Stimulated activated memory B cell treated with anti-CD40 and anti-IgM and Interleukin-4, amounts not matched to agents 10 μg/mL and 1 μg/mL and 100 μg/mL, for 72 hours (primary cell): ENCODE results near the gene GLI3.

ENCODE experiments used
- ATAC-seq: fragments of 150-1000 bp; cut with Tn5 transposase; 2 replicates; pipeline ENCODE4 v1.10.0; 2021
- H3K27ac Mint-ChIP-seq: one replicate; pipeline ENCODE4 v1.8.0; 2022; ENCODE audit warnings: mild to moderate bottlenecking, mixed read lengths
- H3K27me3 Mint-ChIP-seq: one replicate; pipeline ENCODE4 v1.8.0; 2022; ENCODE audit warnings: mixed read lengths
- H3K36me3 Mint-ChIP-seq: one replicate; pipeline ENCODE4 v1.8.0; 2022; ENCODE audit warnings: mixed read lengths
- H3K4me1 Mint-ChIP-seq: one replicate; pipeline ENCODE4 v1.8.0; 2022; ENCODE audit warnings: mixed read lengths
- H3K4me3 Mint-ChIP-seq: one replicate; pipeline ENCODE4 v1.8.0; 2022; ENCODE audit warnings: mild to moderate bottlenecking, moderate library complexity, mixed read lengths
- H3K9me3 Mint-ChIP-seq: one replicate; pipeline ENCODE4 v1.8.0; 2022; ENCODE audit warnings: mixed read lengths

GLI3 gene

GRCh38 chr7:42091461-42092291 lies 145.3 kb downstream of the GLI3 start:
- H3K9me3 Mint-ChIP-seq, result no peaks in the 10 kb centered on the region
- H3K4me1 Mint-ChIP-seq, result no peaks in the 10 kb centered on the region
- H3K27ac Mint-ChIP-seq, result no peak overlapping the region
- H3K4me3 Mint-ChIP-seq, result no peak overlapping the region
- H3K36me3 Mint-ChIP-seq, result no peaks in the 10 kb centered on the region
- H3K27me3 Mint-ChIP-seq, result peaks cover 25% of the 10 kb centered on the region
- no peak for ATAC-seq

GRCh38 chr7:42090806-42091205 lies 146.2 kb downstream of the GLI3 start:
- Mint-ChIP-seq H3K4me1 (no peaks in the 10 kb centered on the region), H3K27me3 (peaks cover 24% of the 10 kb centered on the region), H3K27ac (no peak overlapping the region), H3K9me3 (no peaks in the 10 kb centered on the region), H3K36me3 (no peaks in the 10 kb centered on the region), H3K4me3 (no peak overlapping the region)
- ATAC-seq, result no peak

- no peaks in the 10 kb centered on the region for H3K4me1 Mint-ChIP-seq
- ATAC-seq, result no peak
- H3K36me3 Mint-ChIP-seq, result no peaks in the 10 kb centered on the region
- H3K9me3 Mint-ChIP-seq, result no peaks in the 10 kb centered on the region
- no peak overlapping the region for H3K27ac Mint-ChIP-seq
- H3K4me3 Mint-ChIP-seq, result no peak overlapping the region
- H3K27me3 Mint-ChIP-seq, result peaks cover 17% of the 10 kb centered on the region
Measured at GRCh38 chr7:42090056-42090455, 147.0 kb downstream of the GLI3 start.

- ATAC-seq, result no peak
- Mint-ChIP-seq H3K9me3 (no peaks in the 10 kb centered on the region), H3K27ac (no peak overlapping the region)
Measured at GRCh38 chr7:42087616-42088015, 149.4 kb downstream of the GLI3 start.

GRCh38 chr7:42085531-42085930 lies 151.5 kb downstream of the GLI3 start:
- Mint-ChIP-seq H3K4me1 (no peaks in the 10 kb centered on the region), H3K9me3 (no peaks in the 10 kb centered on the region), H3K27ac (no peak overlapping the region), H3K4me3 (no peak overlapping the region), H3K27me3 (peaks cover 7% of the 10 kb centered on the region), H3K36me3 (no peaks in the 10 kb centered on the region)
- no peak for ATAC-seq

More at GRCh38 chr7:42087616-42088015, 149.4 kb downstream of the GLI3 start:
- Mint-ChIP-seq H3K4me3 (no peak overlapping the region), H3K27me3 (peaks cover 15% of the 10 kb centered on the region), H3K4me1 (no peaks in the 10 kb centered on the region), H3K36me3 (no peaks in the 10 kb centered on the region)

GRCh38 chr7:42084263-42084662 lies 152.7 kb downstream of the GLI3 start:
- no peaks in the 10 kb centered on the region for H3K36me3 Mint-ChIP-seq
- no peaks in the 10 kb centered on the region for H3K4me1 Mint-ChIP-seq
- H3K4me3 Mint-ChIP-seq, result no peak overlapping the region
- no peak overlapping the region for H3K27ac Mint-ChIP-seq
- no peak for ATAC-seq
- H3K27me3 Mint-ChIP-seq, result peaks cover 17% of the 10 kb centered on the region
- no peaks in the 10 kb centered on the region for H3K9me3 Mint-ChIP-seq

GRCh38 chr7:42083284-42083683 lies 153.7 kb downstream of the GLI3 start:
- no peaks in the 10 kb centered on the region for H3K36me3 Mint-ChIP-seq
- peaks cover 17% of the 10 kb centered on the region for H3K27me3 Mint-ChIP-seq
- H3K27ac Mint-ChIP-seq, result no peak overlapping the region
- ATAC-seq, result no peak
- no peak overlapping the region for H3K4me3 Mint-ChIP-seq
- no peaks in the 10 kb centered on the region for H3K4me1 Mint-ChIP-seq
- H3K9me3 Mint-ChIP-seq, result no peaks in the 10 kb centered on the region

GRCh38 chr7:42082144-42082543 lies 154.9 kb downstream of the GLI3 start:
- Mint-ChIP-seq H3K27me3 (peaks cover 16% of the 10 kb centered on the region), H3K9me3 (no peaks in the 10 kb centered on the region), H3K4me3 (no peak overlapping the region), H3K27ac (no peak overlapping the region), H3K36me3 (no peaks in the 10 kb centered on the region), H3K4me1 (no peaks in the 10 kb centered on the region)
- ATAC-seq, result no peak

GRCh38 chr7:42081671-42082070 lies 155.3 kb downstream of the GLI3 start:
- Mint-ChIP-seq H3K36me3 (no peaks in the 10 kb centered on the region), H3K4me1 (no peaks in the 10 kb centered on the region), H3K27ac (no peak overlapping the region), H3K4me3 (no peak overlapping the region), H3K9me3 (no peaks in the 10 kb centered on the region), H3K27me3 (peaks cover 11% of the 10 kb centered on the region)
- ATAC-seq, result no peak

- no peaks in the 10 kb centered on the region for H3K9me3 Mint-ChIP-seq
- ATAC-seq, result no peak
- no peaks in the 10 kb centered on the region for H3K4me1 Mint-ChIP-seq
- H3K4me3 Mint-ChIP-seq, result no peak overlapping the region
- H3K36me3 Mint-ChIP-seq, result no peaks in the 10 kb centered on the region
- no peak overlapping the region for H3K27ac Mint-ChIP-seq
- H3K27me3 Mint-ChIP-seq, result peaks cover 10% of the 10 kb centered on the region
Measured at GRCh38 chr7:42080841-42081586, 156.0 kb downstream of the GLI3 start.

GRCh38 chr7:42077271-42078135 lies 159.5 kb downstream of the GLI3 start:
- peaks cover 10% of the 10 kb centered on the region for H3K27me3 Mint-ChIP-seq
- H3K9me3 Mint-ChIP-seq, result no peaks in the 10 kb centered on the region
- ATAC-seq, result no peak
- no peak overlapping the region for H3K27ac Mint-ChIP-seq
- no peaks in the 10 kb centered on the region for H3K36me3 Mint-ChIP-seq
- no peak overlapping the region for H3K4me3 Mint-ChIP-seq
- no peaks in the 10 kb centered on the region for H3K4me1 Mint-ChIP-seq

- H3K9me3 Mint-ChIP-seq, result no peaks in the 10 kb centered on the region
- H3K27me3 Mint-ChIP-seq, result peaks cover 10% of the 10 kb centered on the region
- ATAC-seq, result no peak
- H3K36me3 Mint-ChIP-seq, result no peaks in the 10 kb centered on the region
- no peak overlapping the region for H3K4me3 Mint-ChIP-seq
- no peaks in the 10 kb centered on the region for H3K4me1 Mint-ChIP-seq
- H3K27ac Mint-ChIP-seq, result no peak overlapping the region
Measured at GRCh38 chr7:42076870-42077269, 160.1 kb downstream of the GLI3 start.

- no peaks in the 10 kb centered on the region for H3K9me3 Mint-ChIP-seq
- no peak overlapping the region for H3K4me3 Mint-ChIP-seq
- no peak for ATAC-seq
Measured at GRCh38 chr7:42075418-42075817, 161.6 kb downstream of the GLI3 start.

GRCh38 chr7:42074076-42074475 lies 162.9 kb downstream of the GLI3 start:
- no peaks in the 10 kb centered on the region for H3K9me3 Mint-ChIP-seq
- ATAC-seq, result no peak
- no peak overlapping the region for H3K27ac Mint-ChIP-seq
- no peaks in the 10 kb centered on the region for H3K4me1 Mint-ChIP-seq
- no peaks in the 10 kb centered on the region for H3K36me3 Mint-ChIP-seq
- no peaks in the 10 kb centered on the region for H3K27me3 Mint-ChIP-seq
- no peak overlapping the region for H3K4me3 Mint-ChIP-seq

More at GRCh38 chr7:42075418-42075817, 161.6 kb downstream of the GLI3 start:
- no peak overlapping the region for H3K27ac Mint-ChIP-seq
- H3K36me3 Mint-ChIP-seq, result no peaks in the 10 kb centered on the region
- peaks cover 10% of the 10 kb centered on the region for H3K27me3 Mint-ChIP-seq
- no peaks in the 10 kb centered on the region for H3K4me1 Mint-ChIP-seq
